ENCODE data around the gene VPS29.

DNA sequence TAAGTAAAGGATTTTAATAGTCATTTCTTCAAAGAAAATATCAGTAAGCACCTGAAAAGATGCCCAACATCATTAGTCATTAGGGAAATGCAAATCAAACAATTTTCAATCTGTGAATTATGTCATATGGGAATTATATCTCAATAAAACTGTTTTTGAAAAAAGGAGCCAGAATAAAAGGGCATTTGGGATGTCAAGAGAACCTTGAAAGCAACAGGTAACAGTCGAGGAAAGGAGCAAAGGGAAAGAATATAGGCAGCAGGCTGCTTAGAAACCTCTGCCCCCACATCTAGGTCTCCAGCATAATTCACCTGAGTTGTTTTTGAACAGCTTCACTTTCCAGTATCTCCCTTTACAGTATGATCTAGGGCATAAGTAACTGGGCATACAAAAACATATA lies 12.5 kb upstream of the VPS29 start:
- TF ChIP-seq EZH2 (IDR thresholded peaks at IDR 0.05; ENCODE audit: insufficient read depth, poor library complexity, severe bottlenecking) (no peak), EZH2phosphoT487 (IDR thresholded peaks at IDR 0.05; ENCODE audit: insufficient read depth, low read depth) (no peak)
